SK-N-SH treated with all-trans-retinoic acid at 6 μM for 48 hours (cell line): Measurements from ENCODE around the gene BSG.

Source experiments
- ATAC-seq: fragments of 200-7000 bp; cut with Tn5 transposase; 3 replicates; pipeline ENCODE4 v1.9.1; 2020; ENCODE audit warnings: mild to moderate bottlenecking, moderate library complexity
- ARNTL ChIP-seq: fragments of 450-650 bp; formaldehyde crosslinking; IDR thresholded peaks from 2 replicates; pipeline ENCODE4 v1.5.0; 2020; ENCODE audit warnings: low read depth, mild to moderate bottlenecking, moderate library complexity, borderline replicate concordance
- BACH2 ChIP-seq: fragments of 250-450 bp; sonication (Bioruptor Pico); IDR thresholded peaks from 2 replicates; pipeline ENCODE4 v1.9.0; 2021; ENCODE audit warnings: mild to moderate bottlenecking, borderline replicate concordance
- CREB5 ChIP-seq: fragments of 250-450 bp; sonication (Bioruptor Pico); IDR thresholded peaks from 2 replicates; pipeline ENCODE4 v1.5.1; 2020; ENCODE audit warnings: low read depth, mild to moderate bottlenecking, moderate library complexity
- CSDC2 ChIP-seq: fragments of 250-450 bp; sonication (Bioruptor Pico); IDR thresholded peaks from 2 replicates; pipeline ENCODE4 v1.5.0; 2020; ENCODE audit warnings: mild to moderate bottlenecking, moderate library complexity
- CSRNP3 ChIP-seq: fragments of 250-450 bp; sonication (Bioruptor Pico); IDR thresholded peaks from 2 replicates; pipeline ENCODE4 v1.5.1; 2021; ENCODE audit warnings: mild to moderate bottlenecking, moderate library complexity
- ESRRG ChIP-seq: fragments of 250-450 bp; sonication (Bioruptor Pico); IDR thresholded peaks from 2 replicates; pipeline ENCODE4 v1.6.1; 2021; ENCODE audit warnings: mild to moderate bottlenecking
- GLIS3 ChIP-seq: fragments of 250-450 bp; sonication (Bioruptor Pico); IDR thresholded peaks from 2 replicates; pipeline ENCODE4 v1.5.0; 2020; ENCODE audit warnings: mild to moderate bottlenecking, moderate library complexity
- ISL1 ChIP-seq: fragments of 250-450 bp; sonication (Bioruptor Pico); IDR thresholded peaks from 2 replicates; pipeline ENCODE4 v2.1.2; 2022; ENCODE audit warnings: mild to moderate bottlenecking, moderate library complexity
- OSR1 ChIP-seq: fragments of 250-450 bp; sonication (Bioruptor Pico); IDR thresholded peaks from 2 replicates; pipeline ENCODE4 v1.8.0; 2022; ENCODE audit warnings: moderate library complexity, mild to moderate bottlenecking, inconsistent platforms
- PATZ1 ChIP-seq: fragments of 250-450 bp; sonication (Bioruptor Pico); IDR thresholded peaks from 2 replicates; pipeline ENCODE4 v1.8.0; 2020; ENCODE audit warnings: mild to moderate bottlenecking, moderate library complexity, borderline replicate concordance
- POU6F1 ChIP-seq: fragments of 250-450 bp; sonication (Bioruptor Pico); IDR thresholded peaks from 2 replicates; pipeline ENCODE4 v1.8.0; 2021; ENCODE audit warnings: low read depth, mild to moderate bottlenecking, moderate library complexity, borderline replicate concordance
- PPARA ChIP-seq: fragments of 250-450 bp; sonication (Bioruptor Pico); IDR thresholded peaks from 2 replicates; pipeline ENCODE4 v1.5.0; 2020; ENCODE audit warnings: mild to moderate bottlenecking, borderline replicate concordance
- RARB ChIP-seq: fragments of 250-450 bp; sonication (Bioruptor Pico); IDR thresholded peaks from 2 replicates; pipeline ENCODE4 v1.8.0; 2021; ENCODE audit warnings: mild to moderate bottlenecking, moderate library complexity
- TCF4 ChIP-seq: fragments of 250-450 bp; sonication (Bioruptor Pico); IDR thresholded peaks from 2 replicates; pipeline ENCODE4 v1.8.0; 2021; ENCODE audit warnings: mild to moderate bottlenecking, moderate library complexity, borderline replicate concordance
- TOX ChIP-seq: fragments of 250-450 bp; sonication (Bioruptor Pico); IDR thresholded peaks from 2 replicates; pipeline ENCODE4 v1.8.0; 2021; ENCODE audit warnings: mild to moderate bottlenecking, moderate library complexity, borderline replicate concordance
- TSHZ2 ChIP-seq: fragments of 250-450 bp; sonication (Bioruptor Pico); IDR thresholded peaks from 2 replicates; pipeline ENCODE4 v1.5.0; 2020; ENCODE audit warnings: mild to moderate bottlenecking, moderate library complexity
- ZC3H10 ChIP-seq: fragments of 250-450 bp; sonication (Bioruptor Pico); IDR thresholded peaks from 2 replicates; pipeline ENCODE4 v1.5.1; 2021; ENCODE audit warnings: mild to moderate bottlenecking, moderate library complexity
- ZNF565 ChIP-seq: fragments of 450-650 bp; formaldehyde crosslinking; conservative IDR thresholded peaks from 2 replicates; pipeline ENCODE4 v1.5.0; 2020; ENCODE audit warnings: low read depth, mild to moderate bottlenecking, moderate library complexity
- ZNF70 ChIP-seq: fragments of 450-650 bp; formaldehyde crosslinking; IDR thresholded peaks from 2 replicates; pipeline ENCODE4 v1.5.0; 2020; ENCODE audit warnings: mild to moderate bottlenecking, moderate library complexity
- ZNF8 ChIP-seq: fragments of 450-650 bp; formaldehyde crosslinking; IDR thresholded peaks from 2 replicates; pipeline ENCODE4 v1.5.0; 2020; ENCODE audit warnings: mild to moderate bottlenecking, moderate library complexity

Gene BSG

GRCh38 chr19:590750-591098, 18.3 kb downstream of the BSG start:
- TF ChIP-seq GLIS3 (CRISPR knock-in tag) (no peak), PPARA (CRISPR knock-in tag) (no peak), ARNTL (no peak), CSDC2 (CRISPR knock-in tag) (no peak), ZNF565 (no peak), RARB (no peak), CREB5 (CRISPR knock-in tag) (no peak), BACH2 (CRISPR knock-in tag) (no peak), OSR1 (CRISPR knock-in tag) (no peak), PATZ1 (CRISPR knock-in tag) (no peak), ZNF70 (CRISPR knock-in tag) (no peak), ZC3H10 (CRISPR knock-in tag) (no peak), ZNF8 (CRISPR knock-in tag) (no peak)
- ATAC-seq = no peak

GRCh38 chr19:591099-591958, 18.9 kb downstream of the BSG start:
- no peak for ATAC-seq
- TF ChIP-seq TOX (CRISPR knock-in tag) (no peak), ZNF565 (no peak), ESRRG (no peak), TCF4 (CRISPR knock-in tag) (no peak), TSHZ2 (CRISPR knock-in tag) (no peak), POU6F1 (no peak), ZNF70 (CRISPR knock-in tag) (no peak), PPARA (CRISPR knock-in tag) (no peak), PATZ1 (CRISPR knock-in tag) (no peak), RARB (no peak), GLIS3 (CRISPR knock-in tag) (no peak), CREB5 (CRISPR knock-in tag) (no peak)

- ATAC-seq = no peak
- no peak for TF ChIP-seq ISL1 (CRISPR knock-in tag)
- no peak for TF ChIP-seq GLIS3 (CRISPR knock-in tag)
- no peak for TF ChIP-seq TSHZ2 (CRISPR knock-in tag)
- no peak for TF ChIP-seq ARNTL
- no peak for TF ChIP-seq CSRNP3 (CRISPR knock-in tag)
Measured at GRCh38 chr19:592101-592500, 19.7 kb downstream of the BSG start.
